RWPE2 (cell line): ENCODE measurements around the gene DCBLD1.

Source experiments
- ATAC-seq: fragments of 200-7000 bp; cut with Tn5 transposase; 3 replicates; pipeline ENCODE4 v1.9.1; 2021; ENCODE audit warnings: low read depth
- DNase-seq: peaks from one replicate; pipeline ENCODE4 v3.0.0-alpha.2; 2020; ENCODE audit warnings: low spot score
- H3K27ac ChIP-seq: fragments of 450-650 bp; 2 replicates; pipeline ENCODE4 v1.5.1; 2017; ENCODE audit warnings: mild to moderate bottlenecking; ENCODE audit not compliant: poor library complexity, severe bottlenecking
- H3K27me3 ChIP-seq: fragments of 250-450 bp; sonication (Bioruptor Pico); 2 replicates; pipeline ENCODE4 v1.5.1; 2021; ENCODE audit warnings: mild to moderate bottlenecking, moderate library complexity; ENCODE audit not compliant: insufficient read depth, poor library complexity, severe bottlenecking
- H3K36me3 ChIP-seq: fragments of 250-450 bp; sonication (Bioruptor Pico); 2 replicates; pipeline ENCODE4 v1.5.1; 2020; ENCODE audit warnings: low read depth, mild to moderate bottlenecking, moderate library complexity
- H3K4me1 ChIP-seq: fragments of 250-450 bp; sonication (Bioruptor Pico); 2 replicates; pipeline ENCODE4 v1.5.1; 2021; ENCODE audit warnings: mild to moderate bottlenecking, moderate library complexity; ENCODE audit not compliant: insufficient read depth, poor library complexity, severe bottlenecking
- H3K4me3 ChIP-seq: fragments of 250-450 bp; sonication (Bioruptor Pico); 2 replicates; pipeline ENCODE4 v1.5.1; 2021; ENCODE audit warnings: mild to moderate bottlenecking, moderate library complexity; ENCODE audit not compliant: severe bottlenecking
- H3K9me3 ChIP-seq: fragments of 250-450 bp; sonication (Bioruptor Pico); 2 replicates; pipeline ENCODE4 v1.5.1; 2021; ENCODE audit warnings: mild to moderate bottlenecking, moderate library complexity; ENCODE audit not compliant: severe bottlenecking
- TF ChIP-seq, protein P1 (sequence below): fragments of 450-650 bp; IDR thresholded peaks from one replicate; pipeline ENCODE4 v1.5.1; 2017; ENCODE audit warnings: mild to moderate bottlenecking, moderate library complexity; ENCODE audit not compliant: poor library complexity, severe bottlenecking

The DCBLD1 gene

DNA sequence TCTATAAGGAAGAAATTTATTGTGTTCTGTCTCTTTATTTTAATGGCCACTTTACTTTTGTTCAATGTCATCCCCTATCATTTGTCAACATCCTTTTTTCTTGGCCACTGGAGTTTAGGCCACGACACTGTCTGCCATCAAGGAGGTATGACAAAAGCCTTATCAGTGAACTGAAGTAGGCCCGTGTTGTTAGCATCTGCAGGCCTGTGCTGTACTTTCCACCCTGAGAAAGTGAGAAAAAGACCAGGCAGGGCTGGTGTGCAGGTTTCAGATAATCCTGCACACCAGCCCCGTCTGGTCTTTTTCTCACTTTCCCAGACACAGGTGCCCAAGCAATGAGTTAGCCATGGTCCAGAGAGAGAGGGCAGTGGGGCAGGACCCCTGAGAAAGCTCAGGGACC is 62.2 kb downstream of the DCBLD1 start:
- no peaks in the 10 kb centered on the region for H3K9me3 ChIP-seq
- peaks cover 77% of the 10 kb centered on the region for H3K4me1 ChIP-seq
- TF ChIP-seq, protein P1, sequence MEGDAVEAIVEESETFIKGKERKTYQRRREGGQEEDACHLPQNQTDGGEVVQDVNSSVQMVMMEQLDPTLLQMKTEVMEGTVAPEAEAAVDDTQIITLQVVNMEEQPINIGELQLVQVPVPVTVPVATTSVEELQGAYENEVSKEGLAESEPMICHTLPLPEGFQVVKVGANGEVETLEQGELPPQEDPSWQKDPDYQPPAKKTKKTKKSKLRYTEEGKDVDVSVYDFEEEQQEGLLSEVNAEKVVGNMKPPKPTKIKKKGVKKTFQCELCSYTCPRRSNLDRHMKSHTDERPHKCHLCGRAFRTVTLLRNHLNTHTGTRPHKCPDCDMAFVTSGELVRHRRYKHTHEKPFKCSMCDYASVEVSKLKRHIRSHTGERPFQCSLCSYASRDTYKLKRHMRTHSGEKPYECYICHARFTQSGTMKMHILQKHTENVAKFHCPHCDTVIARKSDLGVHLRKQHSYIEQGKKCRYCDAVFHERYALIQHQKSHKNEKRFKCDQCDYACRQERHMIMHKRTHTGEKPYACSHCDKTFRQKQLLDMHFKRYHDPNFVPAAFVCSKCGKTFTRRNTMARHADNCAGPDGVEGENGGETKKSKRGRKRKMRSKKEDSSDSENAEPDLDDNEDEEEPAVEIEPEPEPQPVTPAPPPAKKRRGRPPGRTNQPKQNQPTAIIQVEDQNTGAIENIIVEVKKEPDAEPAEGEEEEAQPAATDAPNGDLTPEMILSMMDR = no peak
- H3K27me3 ChIP-seq = no peaks in the 10 kb centered on the region
- DNase-seq = no peak
- no peak overlapping the region for H3K4me3 ChIP-seq
- H3K27ac ChIP-seq = peak overlapping the region; percentile 95
- ATAC-seq = peak; percentile 0; the same call in 1 of the 3 replicates
- H3K36me3 ChIP-seq = peaks cover 89% of the 10 kb centered on the region

GRCh38 chr6:117545161-117545595 is 62.7 kb downstream of the DCBLD1 start:
- Histone ChIP-seq H3K9me3 (no peaks in the 10 kb centered on the region), H3K36me3 (peaks cover 89% of the 10 kb centered on the region), H3K27ac (peak overlapping the region; percentile 95), H3K27me3 (no peaks in the 10 kb centered on the region), H3K4me3 (no peak overlapping the region), H3K4me1 (peaks cover 79% of the 10 kb centered on the region)
- DNase-seq (peak; percentile 87), ATAC-seq (peak; percentile 83)
- TF ChIP-seq, protein P1 = no peak

GRCh38 chr6:117546674-117547073 is 64.2 kb downstream of the DCBLD1 start:
- Histone ChIP-seq H3K4me1 (peaks cover 65% of the 10 kb centered on the region), H3K9me3 (no peaks in the 10 kb centered on the region), H3K27me3 (no peaks in the 10 kb centered on the region), H3K27ac (peak overlapping the region; percentile 95), H3K36me3 (peaks cover 80% of the 10 kb centered on the region), H3K4me3 (no peak overlapping the region)
- no peak for ATAC-seq
- TF ChIP-seq, protein P1 = no peak
- DNase-seq = no peak

DNA sequence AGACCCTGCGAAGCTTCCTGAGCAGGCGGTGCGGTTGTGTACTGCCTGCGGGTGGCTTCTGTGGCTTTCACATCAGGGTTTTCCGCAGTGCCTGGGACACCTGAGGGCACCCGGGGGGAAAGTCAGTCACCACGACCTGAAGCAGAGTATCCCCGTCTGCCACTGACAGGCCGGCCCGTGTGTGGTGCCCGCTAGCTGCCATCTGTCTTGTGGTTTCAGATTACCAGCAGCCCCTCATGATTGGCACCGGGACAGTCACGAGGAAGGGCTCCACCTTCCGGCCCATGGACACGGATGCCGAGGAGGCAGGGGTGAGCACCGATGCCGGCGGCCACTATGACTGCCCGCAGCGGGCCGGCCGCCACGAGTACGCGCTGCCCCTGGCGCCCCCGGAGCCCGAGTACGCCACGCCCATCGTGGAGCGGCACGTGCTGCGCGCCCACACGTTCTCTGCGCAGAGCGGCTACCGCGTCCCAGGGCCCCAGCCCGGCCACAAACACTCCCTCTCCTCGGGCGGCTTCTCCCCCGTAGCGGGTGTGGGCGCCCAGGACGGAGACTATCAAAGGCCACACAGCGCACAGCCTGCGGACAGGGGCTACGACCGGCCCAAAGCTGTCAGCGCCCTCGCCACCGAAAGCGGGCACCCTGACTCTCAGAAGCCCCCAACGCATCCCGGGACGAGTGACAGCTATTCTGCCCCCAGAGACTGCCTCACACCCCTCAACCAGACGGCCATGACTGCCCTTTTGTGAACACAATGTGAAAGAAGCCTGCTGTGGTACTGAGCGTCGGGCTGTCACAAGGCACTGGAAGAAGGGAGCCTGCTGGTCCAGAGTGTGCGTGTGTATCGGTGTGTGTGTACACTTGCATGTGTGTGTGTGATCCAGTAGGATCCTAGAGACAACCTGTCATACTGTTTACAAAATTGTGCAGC is 65.5 kb downstream of the DCBLD1 start:
- no peak for DNase-seq
- peak overlapping the region; percentile 95 for H3K27ac ChIP-seq

More for the DNA sequence above, 65.5 kb downstream of the DCBLD1 start:
- Histone ChIP-seq H3K4me3 (no peak overlapping the region), H3K27me3 (no peaks in the 10 kb centered on the region), H3K36me3 (peaks cover 70% of the 10 kb centered on the region), H3K9me3 (no peaks in the 10 kb centered on the region), H3K4me1 (peaks cover 52% of the 10 kb centered on the region)
- TF ChIP-seq, protein P1 = no peak
- no peak for ATAC-seq
